Stimulated activated CD4-positive, alpha-beta T cell treated with anti-CD3 and anti-CD28 coated beads, Interleukin-4, amount 100 ng/mL, for 4 hours (primary cell): Measurements from ENCODE around the gene NCAN.
A peak's percentile ranks its signal among the peaks of the same experiment; 100 is the strongest.
"Not testable (repeated sequence)": the region's sequence is repeated elsewhere in the genome, so short reads cannot be mapped to it uniquely, and the experiment has no call there.

Experiments used
- DNase-seq, 2 experiments: peaks; one replicate each; pipeline ENCODE4 v3.0.0-alpha.2; 2020

Gene NCAN

DNA sequence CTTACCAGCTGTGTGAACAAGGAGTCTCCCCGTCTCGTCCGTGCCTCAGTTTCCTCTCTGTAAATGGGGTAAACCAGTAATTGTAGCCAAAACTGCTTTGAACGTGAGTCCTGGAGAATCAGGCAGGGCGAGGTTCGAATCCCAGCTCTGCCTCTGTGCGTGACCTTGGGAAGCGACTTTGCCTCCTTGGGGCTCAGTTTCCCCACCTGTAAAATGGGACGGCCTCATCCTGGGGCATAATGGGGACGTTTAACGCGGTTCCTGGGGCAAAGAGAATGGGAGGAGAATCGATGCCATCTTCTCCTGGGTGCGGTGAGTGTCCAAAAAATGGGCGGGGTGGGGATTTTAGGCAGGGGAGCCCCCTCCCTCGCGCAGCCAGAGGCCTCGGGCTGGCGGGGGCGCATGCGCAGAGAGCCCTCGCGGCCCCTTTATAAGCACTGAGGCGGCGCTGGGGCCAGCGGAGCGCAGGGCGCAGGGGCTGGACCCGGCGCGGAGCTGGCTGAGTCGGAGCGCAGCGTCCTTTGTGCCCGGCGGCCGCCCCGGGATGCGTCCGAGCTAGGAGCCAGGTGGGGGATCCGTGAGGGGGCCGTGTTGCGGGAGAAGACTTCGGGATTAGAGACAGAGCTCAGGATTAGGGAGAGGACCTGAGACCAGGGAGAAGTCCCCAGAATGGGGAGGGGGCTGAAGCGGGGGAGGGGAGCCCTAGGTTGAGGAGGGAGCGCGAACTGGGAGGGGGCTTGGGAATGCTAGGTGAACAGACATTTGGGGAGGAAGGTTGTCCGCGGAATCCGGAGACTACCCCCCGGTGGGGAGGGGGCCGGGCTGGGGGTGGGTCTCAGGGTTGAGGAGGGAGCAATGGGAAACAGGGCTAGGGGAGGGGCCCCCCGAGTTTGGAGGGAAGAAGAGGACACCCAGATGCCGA, at the start of gene NCAN:
Gene NCAN, plus strand, starts transcription at position 460 of the 922 bp plus-strand sequence. CDS start 4,996 bp downstream, outside the sequence.
- DNase-seq, result no peak

DNA sequence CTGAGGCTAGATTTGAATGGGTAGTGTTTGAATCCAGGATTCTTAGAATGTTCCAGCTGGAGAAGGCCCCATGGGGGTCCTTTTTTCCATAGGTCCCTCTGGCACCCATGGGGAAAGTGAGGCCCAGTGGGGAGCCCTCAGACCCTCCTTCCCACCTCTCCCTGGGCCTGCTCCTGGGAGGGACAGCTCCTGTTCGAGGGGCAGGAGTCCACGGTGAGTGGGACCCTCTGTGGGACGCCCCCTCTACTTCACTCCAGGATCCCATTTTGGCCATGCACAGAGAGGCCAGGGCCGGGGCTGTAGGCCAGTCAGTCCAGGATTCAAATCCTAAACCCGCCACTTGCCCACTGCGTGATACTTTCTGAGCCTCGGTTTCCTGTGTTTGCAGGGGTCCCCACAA, 49.3 kb upstream of the NCAN start:
- no peak for DNase-seq

DNA sequence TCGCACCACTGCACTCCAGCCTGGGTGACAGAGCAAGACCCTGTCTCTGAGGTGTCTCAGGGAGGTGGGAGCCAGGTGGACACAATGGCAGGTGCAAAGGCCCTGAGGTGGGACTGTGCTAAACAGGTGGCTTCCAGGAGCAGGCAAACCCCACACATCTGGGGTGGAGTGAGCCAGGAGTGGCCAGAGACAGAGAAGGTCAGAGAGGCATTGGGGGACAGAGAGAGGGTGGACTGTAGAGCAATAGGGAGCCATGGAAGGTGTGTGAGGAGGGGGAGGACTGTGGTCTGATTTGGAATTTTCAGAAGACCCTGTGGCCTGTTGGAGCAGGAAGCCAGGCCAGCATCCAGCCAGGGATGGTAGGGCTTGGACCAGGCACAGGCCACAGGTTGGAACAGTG, 46.4 kb upstream of the NCAN start:
- DNase-seq, result no peak

DNA sequence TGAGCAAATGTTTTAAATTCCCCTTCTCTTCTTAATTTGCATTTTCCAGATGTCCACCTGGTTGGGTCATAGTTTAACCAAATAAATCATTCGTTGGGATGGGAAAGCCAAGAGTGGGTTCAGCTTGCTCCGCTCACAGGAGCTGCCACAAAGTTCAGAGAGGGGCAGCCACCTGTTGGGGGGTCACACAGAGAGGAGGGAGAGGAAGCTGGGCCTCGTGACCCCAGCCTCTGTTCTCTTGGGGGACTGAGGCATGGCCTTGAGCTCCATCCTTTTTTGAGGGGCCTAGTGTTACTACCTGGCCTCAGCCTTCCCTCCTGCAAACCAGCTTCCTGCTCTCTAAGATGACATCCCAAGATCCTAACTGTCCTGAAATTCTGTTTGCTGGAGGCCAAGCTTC, 44.1 kb upstream of the NCAN start:
- no peak for DNase-seq

DNA sequence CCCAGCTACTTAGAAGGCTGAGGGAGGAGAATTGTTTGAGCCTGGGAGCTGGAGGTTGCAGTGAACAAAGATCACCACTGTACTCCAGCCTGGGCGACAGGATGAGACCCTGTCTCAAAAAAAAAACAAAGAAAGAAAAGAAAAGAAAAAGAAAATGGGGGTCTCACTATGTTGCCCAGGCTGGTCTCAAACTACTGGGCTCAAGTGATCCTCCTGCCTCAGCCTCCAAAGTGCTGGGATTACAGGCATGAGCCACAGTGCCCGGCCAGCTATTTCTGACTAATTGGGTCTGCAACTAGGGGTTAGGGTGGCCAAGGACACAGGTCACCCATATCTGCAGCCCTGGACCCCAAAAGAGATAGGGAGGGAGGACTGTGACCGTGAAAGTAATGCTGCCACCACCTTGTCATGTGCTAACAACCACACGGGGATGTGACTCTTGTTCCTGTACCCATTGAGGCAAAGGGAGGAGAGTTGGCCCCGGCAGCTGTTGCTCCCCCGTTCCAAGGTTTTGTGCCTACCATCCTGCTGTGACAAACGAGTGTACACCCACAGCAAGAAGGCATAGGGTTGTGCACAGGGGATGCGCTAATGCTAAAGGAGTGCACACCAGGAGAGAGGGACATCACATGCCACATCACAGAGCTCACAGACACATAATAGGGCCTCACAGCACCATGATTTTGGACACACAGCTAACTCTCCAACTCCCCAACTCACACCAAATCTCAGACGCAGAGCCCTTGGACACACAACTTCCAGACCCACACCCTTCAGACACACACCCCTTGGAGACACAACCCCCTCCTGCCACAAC, 42.3 kb upstream of the NCAN start:
- no peak for DNase-seq

DNA sequence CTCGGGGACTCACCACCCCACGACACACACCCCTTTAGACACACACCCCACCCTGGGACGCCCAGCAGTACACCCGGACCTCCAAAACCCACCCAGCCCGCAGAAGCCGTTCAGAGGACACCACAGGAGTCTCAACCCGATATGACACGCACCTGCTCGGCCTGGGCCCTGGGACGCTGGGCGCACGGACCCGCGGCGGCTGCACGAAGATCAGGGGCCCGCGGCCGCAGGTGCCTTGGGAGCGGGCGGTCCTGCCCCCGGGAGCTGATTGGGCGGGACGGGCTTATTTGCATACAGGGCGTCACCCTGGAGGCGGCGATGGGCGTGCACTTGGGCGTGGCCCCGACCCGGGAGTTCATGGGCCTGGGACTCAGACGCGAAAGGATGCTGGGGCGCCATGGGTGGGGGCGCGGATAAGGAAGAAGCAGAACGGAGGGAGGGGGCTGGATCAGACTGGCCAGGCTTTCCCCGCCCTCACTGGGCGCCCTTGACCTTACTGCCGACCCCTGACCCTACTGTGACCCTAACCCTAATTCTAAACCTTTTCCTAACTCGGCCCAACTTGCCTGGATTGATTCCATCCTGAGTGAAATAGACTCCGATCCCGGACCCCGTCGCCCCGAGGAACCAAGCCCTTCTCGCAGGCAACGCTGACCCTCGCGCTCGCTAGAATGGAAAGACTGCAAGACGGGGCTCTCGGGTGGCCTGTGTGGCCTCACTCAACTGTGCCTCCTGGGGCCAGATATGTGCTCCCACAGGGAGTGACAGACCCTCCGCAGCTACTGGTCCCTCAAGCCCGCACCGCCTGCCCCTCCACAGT, 41.5 kb upstream of the NCAN start, which contains the start of gene MEF2B:
Gene MEF2B, minus strand, starts transcription at position 211 of the 820 bp plus-strand sequence. CDS start 19,528 bp downstream, outside the sequence.
- DNase-seq, result peak; percentile 74 to 75

DNA sequence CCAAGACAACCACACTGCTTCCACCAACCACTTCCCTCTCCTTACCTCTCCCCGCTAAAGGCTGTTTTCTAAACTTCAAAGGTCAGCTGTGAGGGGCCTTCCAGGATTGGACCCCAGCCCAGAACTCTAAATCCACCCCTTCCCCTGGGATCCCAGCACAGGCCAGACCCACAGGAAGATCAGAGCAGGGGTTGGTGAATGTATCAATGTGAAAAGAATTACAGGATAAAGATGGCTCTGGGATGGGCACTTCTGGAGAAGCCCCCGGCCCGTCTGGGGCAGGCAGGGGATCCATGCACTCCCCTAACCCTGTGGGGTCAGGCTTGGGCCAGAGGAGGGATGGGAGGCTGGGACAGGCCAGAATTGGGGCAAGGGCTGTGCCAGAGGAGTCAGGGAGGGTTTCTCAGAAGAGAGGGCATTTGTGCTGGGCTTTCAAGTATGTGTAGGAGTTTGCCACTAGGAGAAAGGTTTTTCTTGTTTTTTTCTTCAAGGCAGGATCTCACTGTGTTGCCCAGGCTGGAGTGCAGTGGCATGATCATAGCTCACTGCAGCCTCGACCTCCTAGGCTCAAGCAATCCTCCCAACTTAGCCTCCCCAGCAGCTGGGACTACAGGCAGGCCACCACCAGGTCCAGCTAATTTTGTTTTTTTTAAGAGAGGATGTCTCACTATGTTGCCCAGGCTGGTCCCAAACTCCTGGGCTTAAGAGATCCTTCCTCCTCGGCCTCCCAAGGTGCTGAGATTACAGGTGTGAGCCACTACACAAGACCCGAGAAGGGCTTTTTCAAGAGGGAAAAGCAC, 40.7 kb upstream of the NCAN start:
- DNase-seq, result no peak

DNA sequence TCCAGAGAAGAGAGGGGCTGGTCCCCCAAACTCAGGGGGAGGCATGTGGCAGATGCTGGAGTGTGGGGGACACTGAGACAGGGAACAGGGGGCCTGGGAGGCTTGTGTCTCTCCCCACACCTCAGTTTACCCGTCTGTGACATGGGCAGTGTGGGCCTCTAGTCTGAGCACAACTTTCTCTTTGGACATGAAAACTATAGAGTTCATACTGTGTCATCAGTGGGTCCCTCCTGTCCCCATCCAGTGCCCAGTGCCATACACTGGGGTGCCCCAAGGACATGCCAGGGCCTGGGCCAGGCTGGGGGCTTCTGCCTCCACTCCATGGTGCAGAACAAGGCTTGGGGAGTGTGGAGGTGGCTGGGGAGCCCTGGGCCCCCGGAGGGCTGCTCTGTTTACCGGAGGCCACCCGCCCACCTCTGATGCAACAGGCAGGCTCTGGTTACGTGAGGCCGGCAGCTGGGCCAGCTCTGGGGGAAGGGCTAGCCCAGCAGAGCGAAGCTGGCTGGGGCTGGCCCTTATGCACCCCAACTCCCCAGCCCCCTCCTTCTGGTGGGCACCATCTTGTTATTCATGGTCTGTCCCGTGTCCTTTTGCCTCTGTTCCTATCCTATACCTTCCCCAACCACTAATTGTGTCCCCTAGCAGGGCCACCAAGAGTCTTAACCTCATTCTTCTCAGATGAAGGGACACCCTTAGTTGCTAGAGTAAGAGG, 39.8 kb upstream of the NCAN start:
- DNase-seq, result no peak

DNA sequence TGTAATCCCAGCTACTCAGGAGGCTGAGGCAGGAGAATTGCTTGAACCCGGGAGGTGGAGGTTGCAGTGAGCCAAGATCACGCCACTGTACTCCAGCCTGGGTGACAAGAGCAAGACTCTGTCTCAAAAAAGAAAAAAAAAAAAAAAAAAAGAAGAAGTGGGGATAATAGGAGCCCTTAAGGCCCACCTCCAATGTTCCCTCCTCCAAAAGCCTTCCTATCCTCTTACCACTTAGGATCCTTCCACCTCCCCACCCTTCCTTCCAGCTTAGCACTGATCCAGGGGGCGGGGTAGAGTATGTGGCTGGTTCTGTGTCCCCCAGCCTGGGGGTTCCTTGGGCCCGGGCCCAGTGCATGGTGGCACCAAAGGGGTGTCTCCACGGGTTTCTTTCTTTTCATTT, 38.5 kb upstream of the NCAN start:
- not testable (repeated sequence) for DNase-seq

DNA sequence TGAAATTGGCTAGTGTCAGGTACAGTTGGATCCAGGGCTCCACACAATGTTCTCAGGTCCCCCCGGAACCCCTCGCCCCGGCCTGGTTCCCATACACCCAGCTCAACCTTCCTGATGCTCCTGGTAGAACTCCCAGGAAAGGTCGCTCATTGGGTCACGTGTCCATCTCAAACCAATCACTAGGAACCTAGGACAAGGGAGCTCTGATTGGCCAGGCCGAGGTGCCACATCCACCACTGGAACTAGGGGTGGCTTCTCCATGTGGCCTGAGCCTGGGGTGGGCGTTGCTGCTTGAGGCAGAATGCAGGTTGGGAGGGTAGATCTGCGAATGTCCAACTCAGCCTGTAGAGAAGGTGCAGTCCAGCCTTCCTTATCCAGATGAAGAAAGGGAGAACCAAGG, 34.8 kb upstream of the NCAN start:
- no peak for DNase-seq

DNA sequence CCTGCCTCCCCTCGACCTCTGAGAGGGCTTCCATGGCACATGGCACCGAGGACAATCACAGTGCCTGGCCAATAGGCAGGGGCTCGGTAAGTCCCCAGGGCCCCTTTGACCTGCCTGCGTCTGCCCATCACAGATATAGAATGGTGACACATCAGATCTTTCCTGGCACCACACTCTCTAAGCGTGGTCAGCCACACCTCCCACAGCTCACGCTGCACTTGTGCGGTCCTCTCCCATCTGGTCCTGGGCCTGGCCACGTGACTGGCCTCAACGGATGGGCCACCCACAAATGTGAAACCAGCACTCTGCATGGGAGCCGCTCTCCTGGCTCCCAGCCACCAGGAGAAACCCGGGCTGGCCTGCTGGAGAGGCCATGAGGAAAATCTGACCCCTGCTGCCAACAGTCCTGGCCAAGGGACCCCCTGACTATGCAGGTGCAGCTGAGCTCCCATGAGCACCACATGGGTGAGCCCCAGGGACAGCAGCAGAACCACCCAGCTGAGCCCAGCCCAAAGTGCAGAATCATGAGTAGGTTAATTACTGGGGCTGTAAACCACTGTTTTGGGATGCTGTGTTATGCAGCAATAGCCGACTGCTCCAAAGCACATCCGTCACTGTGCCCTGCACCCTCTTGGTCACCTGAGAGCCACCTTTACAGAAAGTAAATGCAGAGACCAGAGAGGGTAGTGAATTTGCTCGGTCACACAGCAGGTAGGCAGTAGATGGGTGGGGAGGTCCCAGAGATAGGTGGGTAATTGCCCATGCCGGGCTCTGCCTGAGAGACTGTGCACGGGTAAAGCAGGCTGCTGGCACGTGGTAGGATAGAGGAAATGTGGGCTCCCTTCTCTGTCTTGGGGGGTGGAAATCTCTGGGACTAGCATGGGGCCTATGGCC, 32.0 kb upstream of the NCAN start:
- DNase-seq, result no peak

DNA sequence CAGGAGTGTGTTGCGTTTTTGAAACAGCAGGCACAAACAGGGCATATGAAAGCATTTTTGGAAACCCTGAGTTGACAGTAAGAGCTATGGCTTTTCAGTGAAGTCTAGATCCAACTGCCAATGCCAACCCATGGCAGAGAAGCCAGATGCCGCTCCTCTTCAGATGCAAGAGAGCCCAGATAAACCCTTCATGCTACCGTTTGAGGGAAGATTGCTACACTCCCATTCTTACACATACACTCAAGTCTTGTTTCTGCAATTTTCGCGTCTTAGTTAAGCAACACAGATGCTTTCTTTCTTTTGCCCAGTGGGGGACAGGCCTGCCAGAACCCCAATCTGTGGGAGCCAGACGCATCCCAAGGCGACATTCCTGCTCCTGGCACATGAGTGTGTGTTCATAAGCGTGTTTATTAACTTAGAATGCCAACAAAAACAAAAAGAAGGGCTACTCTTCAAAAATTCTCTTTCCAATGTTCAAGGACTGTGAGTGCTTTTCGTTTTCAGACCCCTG, 30.2 kb upstream of the NCAN start:
- DNase-seq, result no peak

DNA sequence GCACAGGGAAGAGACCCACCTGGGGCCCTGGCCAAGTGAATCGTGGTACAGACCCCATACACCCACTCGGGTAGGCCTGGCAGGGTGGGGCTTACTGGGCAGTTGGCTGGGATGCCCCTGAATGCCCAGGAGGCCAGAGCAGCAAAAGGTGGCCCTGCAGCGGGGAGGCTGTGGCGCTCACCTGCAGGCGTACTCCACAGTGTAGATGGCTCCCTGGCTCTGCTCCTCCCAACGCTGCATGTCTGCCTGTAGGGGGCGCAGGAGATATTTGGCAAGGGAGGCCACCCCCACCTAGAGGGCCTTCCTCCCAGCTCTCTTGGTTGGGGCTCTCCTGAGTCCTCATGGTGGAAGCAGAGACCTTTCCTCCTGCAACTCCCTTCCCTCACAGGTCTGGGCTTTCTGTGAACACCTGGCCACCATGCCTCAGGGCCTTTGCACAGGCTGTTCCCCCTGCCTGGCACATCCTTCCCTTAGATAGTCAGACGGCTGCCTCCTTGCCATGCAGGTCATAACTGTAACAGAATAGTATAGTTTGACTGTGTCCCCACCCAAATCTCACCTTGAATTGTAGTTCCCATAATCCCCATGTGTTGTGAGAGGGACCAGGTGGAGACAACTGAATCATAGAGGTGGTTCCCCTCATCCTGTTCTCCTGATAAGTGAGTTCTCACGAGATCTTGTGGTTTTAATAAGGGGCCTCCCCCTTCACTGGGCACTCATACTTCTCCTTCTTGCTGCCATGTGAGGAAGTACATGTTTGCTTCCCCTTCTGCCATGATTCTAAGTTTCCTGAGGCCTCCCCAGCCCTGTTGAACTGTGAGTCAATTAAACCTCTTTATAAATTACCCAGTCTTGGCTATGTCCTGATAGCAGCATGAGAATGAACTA, 25.7 kb upstream of the NCAN start:
- DNase-seq, result peak; percentile 43 to 59

DNA sequence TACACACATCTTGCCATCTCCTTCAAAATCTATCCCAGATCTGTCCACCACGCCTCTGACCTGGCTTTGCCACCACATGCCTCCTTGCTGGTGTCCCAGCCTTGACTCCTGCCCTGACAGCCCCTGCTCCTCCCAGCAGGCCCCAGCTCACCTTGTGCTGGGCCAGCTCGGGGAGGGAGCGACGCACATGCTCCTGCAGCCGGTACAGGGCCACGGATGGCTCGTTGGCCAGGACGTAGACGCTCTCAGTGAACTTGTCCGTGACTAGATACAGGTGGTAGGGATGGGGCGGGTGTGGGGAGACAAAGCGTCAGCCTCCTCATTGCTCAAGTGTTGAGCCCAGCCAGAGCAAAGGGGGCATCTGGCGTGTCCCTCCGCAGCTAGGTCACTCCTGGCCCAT, 25.0 kb upstream of the NCAN start:
- no peak for DNase-seq

DNA sequence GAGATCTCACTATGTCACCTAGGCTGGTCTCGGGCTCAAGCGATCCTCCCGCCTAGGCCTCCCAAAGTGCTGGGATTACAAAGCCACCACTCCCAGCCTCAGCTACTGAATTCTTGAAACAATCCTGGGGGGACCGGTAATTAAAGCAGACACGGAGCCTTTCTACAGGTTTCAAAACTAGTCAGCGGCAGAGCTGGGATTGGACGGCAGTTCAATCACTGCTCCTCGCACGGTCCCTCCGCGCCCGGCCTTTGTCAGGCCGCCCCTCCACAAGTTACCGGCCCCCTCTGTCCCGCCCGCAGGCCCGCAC, 20.0 kb upstream of the NCAN start:
- DNase-seq, result no peak

DNA sequence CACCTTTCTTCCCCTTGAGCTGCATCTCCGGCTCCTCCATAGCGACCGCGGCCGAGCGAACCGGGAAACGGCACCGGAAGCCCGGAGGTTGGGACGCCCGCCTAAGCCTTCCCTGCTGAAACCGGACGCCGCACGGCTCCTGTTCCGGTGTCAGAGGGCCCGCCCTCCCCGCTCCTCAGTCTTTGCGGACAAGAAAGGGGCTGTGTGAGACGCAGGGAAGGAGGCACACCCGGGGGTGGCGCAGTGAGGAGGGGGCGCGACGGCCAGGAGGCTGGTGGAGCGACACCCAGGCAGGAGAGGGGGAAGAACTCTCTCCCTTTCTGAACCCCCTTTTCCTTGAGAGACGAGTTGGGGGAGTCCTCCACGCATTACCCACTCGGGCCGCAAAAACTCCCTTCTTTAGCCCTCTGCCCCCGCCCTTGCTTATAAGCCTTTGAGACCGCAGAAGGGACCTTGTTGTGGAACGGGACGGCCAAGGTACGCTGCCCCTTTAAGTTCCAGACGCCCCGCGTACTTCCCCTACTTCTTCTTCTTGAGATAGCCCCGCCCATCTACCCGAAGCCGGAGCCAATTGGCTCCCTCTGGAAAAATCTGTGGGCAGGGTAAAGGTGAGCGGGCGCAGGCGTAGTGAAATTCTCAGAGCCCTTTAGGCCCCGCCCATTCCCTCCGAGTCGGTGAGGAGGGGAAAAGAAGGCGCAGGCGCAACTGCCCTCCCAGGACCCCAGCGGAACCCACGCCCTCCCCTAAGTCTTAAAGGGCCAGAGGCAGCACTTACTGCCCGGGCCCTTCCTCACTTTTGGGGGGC, 19.5 kb upstream of the NCAN start, which contains the start of the genes BORCS8 and RFXANK:
Gene BORCS8, minus strand, starts transcription at position 75 of the 805 bp plus-strand sequence. Its CDS starts 35 bp downstream, at position 40.
Gene RFXANK, plus strand, starts transcription at position 181 of the 805 bp plus-strand sequence. CDS start 1,689 bp downstream, outside the sequence.
- peak; percentile 96 to 99 for DNase-seq

DNA sequence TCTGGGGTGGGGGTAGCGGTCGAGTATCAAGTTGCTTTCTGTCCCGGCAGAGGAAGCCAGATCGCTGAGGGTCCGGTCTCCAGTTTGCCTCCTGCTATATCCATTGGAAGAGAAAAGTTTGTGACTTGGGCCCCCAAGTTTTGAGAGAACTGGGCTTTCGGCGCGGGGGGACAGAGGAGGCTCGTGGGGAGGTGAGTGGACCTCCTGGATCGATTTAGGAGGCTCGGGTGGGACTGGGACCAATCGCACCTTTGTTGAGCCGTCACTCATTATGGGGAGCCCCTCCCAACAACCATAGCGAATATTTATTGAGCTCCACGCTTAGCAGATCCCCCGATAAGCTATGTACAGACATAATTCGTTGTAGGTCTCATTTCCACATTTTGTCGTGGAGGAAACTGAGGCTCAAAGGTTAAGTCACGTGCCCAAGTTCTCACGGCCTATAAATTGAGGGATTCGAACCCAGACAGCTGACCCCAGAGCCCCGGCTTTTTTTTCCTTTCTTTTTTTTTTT, 18.8 kb upstream of the NCAN start:
- no peak for DNase-seq

DNA sequence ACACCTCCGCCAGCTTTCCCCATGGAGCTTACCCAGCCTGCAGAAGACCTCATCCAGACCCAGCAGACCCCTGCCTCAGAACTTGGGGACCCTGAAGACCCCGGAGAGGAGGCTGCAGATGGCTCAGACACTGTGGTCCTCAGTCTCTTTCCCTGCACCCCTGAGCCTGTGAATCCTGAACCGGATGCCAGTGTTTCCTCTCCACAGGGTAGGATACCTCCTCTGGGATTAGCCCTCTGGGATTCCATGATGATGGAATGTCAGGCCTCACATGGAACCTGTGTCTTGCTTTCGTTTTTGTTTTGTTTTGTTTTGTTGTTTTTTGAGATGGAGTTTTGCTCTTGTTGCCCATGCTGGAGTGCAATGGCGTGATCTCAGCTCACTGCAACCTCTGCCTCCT, 17.8 kb upstream of the NCAN start:
- DNase-seq, result no peak
